NCI-H460 (cell line): Measurements from ENCODE around the gene COL28A1. TPM values are rescaled to one million over a fixed set of nuclear protein-coding genes. Genes with fewer than 3 reads are reported as not detected.

Source experiments
- DNase-seq: peaks from one replicate; pipeline ENCODE4 v3.0.0-alpha.2; 2016; ENCODE audit warnings: low read depth; ENCODE audit errors: extremely low read depth
- polyA plus RNA-seq: library from polyadenylated mRNA; depleted of rRNA; stranded (reverse); fragments of >200 nt; gene quantifications from 2 replicates; pipeline ENCODE4 v1.2.3, GENCODE V29; 2014; cell fraction: nucleus; rRNA removed
- total RNA-seq: library from RNA; depleted of rRNA; stranded (reverse); fragments of >200 nt; shearing (Covaris generic); gene quantifications from 2 replicates; pipeline ENCODE4 v1.2.3, GENCODE V29; 2014; rRNA removed

COL28A1 gene
- 0.12 and 0.29 TPM in 2 replicates for total RNA-seq
- 0.29 TPM in 1 of 2 replicates, not detected in the other for polyA plus RNA-seq

- no peak for DNase-seq
These were observed at the start of gene COL28A1 for GRCh38 chr7:7535691-7536090. TSS of gene COL28A1 (minus strand) at chr7:7535873. CDS start at chr7:7532875, 2,998 bp downstream.

- no peak for DNase-seq
These were observed 49.0 kb upstream of the COL28A1 start for GRCh38 chr7:7584653-7585052.

GRCh38 chr7:7583731-7584130, 48.1 kb upstream of the COL28A1 start:
- no peak for DNase-seq

GRCh38 chr7:7582596-7582995, 46.9 kb upstream of the COL28A1 start:
- no peak for DNase-seq

GRCh38 chr7:7581531-7582179, 46.0 kb upstream of the COL28A1 start:
- no peak for DNase-seq

- no peak for DNase-seq
These were observed 44.0 kb upstream of the COL28A1 start for GRCh38 chr7:7579638-7580037.

- DNase-seq: no peak
These were observed 42.2 kb upstream of the COL28A1 start for GRCh38 chr7:7577888-7578287.

- DNase-seq: no peak
These were observed 40.7 kb upstream of the COL28A1 start for GRCh38 chr7:7576344-7576743.

GRCh38 chr7:7573701-7574100, 38.0 kb upstream of the COL28A1 start:
- no peak for DNase-seq

GRCh38 chr7:7570584-7570983, 34.9 kb upstream of the COL28A1 start:
- no peak for DNase-seq

GRCh38 chr7:7569615-7570014, 33.9 kb upstream of the COL28A1 start:
- no peak for DNase-seq

GRCh38 chr7:7569081-7569527, 33.4 kb upstream of the COL28A1 start:
- no peak for DNase-seq

GRCh38 chr7:7568553-7568952, 32.9 kb upstream of the COL28A1 start:
- no peak for DNase-seq

- no peak for DNase-seq
These were observed 32.3 kb upstream of the COL28A1 start for GRCh38 chr7:7567898-7568531.

GRCh38 chr7:7566651-7567611, 31.3 kb upstream of the COL28A1 start, which contains the start of gene MIOS:
TSS of gene MIOS (plus strand) at chr7:7566884. CDS start at chr7:7572476, 5,592 bp downstream.
- peak; percentile 79 for DNase-seq

- no peak for DNase-seq
These were observed 30.3 kb upstream of the COL28A1 start for GRCh38 chr7:7565746-7566650.

- DNase-seq: no peak
These were observed 29.5 kb upstream of the COL28A1 start for GRCh38 chr7:7565018-7565680.

- peak; percentile 67 for DNase-seq
These were observed 28.7 kb upstream of the COL28A1 start for GRCh38 chr7:7564323-7564780.

GRCh38 chr7:7563813-7564212, 28.1 kb upstream of the COL28A1 start:
- DNase-seq: no peak
